ENCODE results near the gene SPSB2. TPM values are rescaled to one million over a fixed set of nuclear protein-coding genes. Genes with fewer than 3 reads are reported as not detected.
A peak's percentile ranks its signal among the peaks of the same experiment; 100 is the strongest.

Gene SPSB2
- total and polyA plus RNA-seq, 2 experiments from 2014 or later = 12.3 to 13.5 TPM

GRCh38 chr12:6850796-6851152, 22.3 kb downstream of the SPSB2 start:
- Histone ChIP-seq H3K36me3 (peaks cover 4% of the 10 kb centered on the region), H3K27ac (no peak overlapping the region), H3K27me3 (no peaks in the 10 kb centered on the region), H3K4me3 (peak overlapping the region; percentile 53), H3K9me3 (ENCODE audit: low read depth) (no peaks in the 10 kb centered on the region), H3K4me1 (ENCODE audit: low read depth) (no peaks in the 10 kb centered on the region)
- DNase-seq (ENCODE audit: low read depth in 1 of 2, low spot score in 1 of 2) = no peak
- TF ChIP-seq CTCF (IDR thresholded peaks at IDR 0.05; ENCODE audit: low read depth, low read length) = no peak

- Histone ChIP-seq H3K27ac (no peak overlapping the region), H3K9me3 (ENCODE audit: low read depth) (no peaks in the 10 kb centered on the region), H3K4me3 (peak overlapping the region; percentile 53), H3K4me1 (ENCODE audit: low read depth) (no peaks in the 10 kb centered on the region), H3K36me3 (peaks cover 2% of the 10 kb centered on the region), H3K27me3 (no peaks in the 10 kb centered on the region)
- no peak for DNase-seq (ENCODE audit: low read depth in 1 of 2, low spot score in 1 of 2)
- TF ChIP-seq CTCF (IDR thresholded peaks at IDR 0.05; ENCODE audit: low read depth, low read length) = no peak
Measured at GRCh38 chr12:6849976-6850560, 23.0 kb downstream of the SPSB2 start.

- Histone ChIP-seq H3K4me1 (ENCODE audit: low read depth) (no peaks in the 10 kb centered on the region), H3K27ac (no peak overlapping the region), H3K36me3 (peaks cover 2% of the 10 kb centered on the region), H3K4me3 (no peak overlapping the region), H3K9me3 (ENCODE audit: low read depth) (no peaks in the 10 kb centered on the region), H3K27me3 (no peaks in the 10 kb centered on the region)
- no peak for TF ChIP-seq CTCF (IDR thresholded peaks at IDR 0.05; ENCODE audit: low read depth, low read length)
- DNase-seq (ENCODE audit: low read depth in 1 of 2, low spot score in 1 of 2) = no peak
Measured at GRCh38 chr12:6849427-6849826, 23.7 kb downstream of the SPSB2 start.

- no peak for TF ChIP-seq CTCF (IDR thresholded peaks at IDR 0.05; ENCODE audit: low read depth, low read length)
- Histone ChIP-seq H3K27me3 (no peaks in the 10 kb centered on the region), H3K4me3 (no peak overlapping the region), H3K36me3 (peaks cover 2% of the 10 kb centered on the region), H3K9me3 (ENCODE audit: low read depth) (no peaks in the 10 kb centered on the region), H3K4me1 (ENCODE audit: low read depth) (no peaks in the 10 kb centered on the region), H3K27ac (no peak overlapping the region)
- no peak for DNase-seq (ENCODE audit: low read depth in 1 of 2, low spot score in 1 of 2)
Measured at GRCh38 chr12:6847676-6848075, 25.4 kb downstream of the SPSB2 start.

GRCh38 chr12:6846316-6846869, 26.7 kb downstream of the SPSB2 start:
- Histone ChIP-seq H3K27me3 (no peaks in the 10 kb centered on the region), H3K9me3 (ENCODE audit: low read depth) (no peaks in the 10 kb centered on the region), H3K36me3 (peaks cover 2% of the 10 kb centered on the region), H3K4me1 (ENCODE audit: low read depth) (no peaks in the 10 kb centered on the region), H3K27ac (no peak overlapping the region), H3K4me3 (no peak overlapping the region)
- DNase-seq (ENCODE audit: low read depth in 1 of 2, low spot score in 1 of 2) = no peak
- no peak for TF ChIP-seq CTCF (IDR thresholded peaks at IDR 0.05; ENCODE audit: low read depth, low read length)
